HG02970 (cell line): ENCODE measurements around the gene PRTG.
A peak's percentile ranks its signal among the peaks of the same experiment; 100 is the strongest.
"Not testable (repeated sequence)": the region's sequence is repeated elsewhere in the genome, so short reads cannot be mapped to it uniquely, and the experiment has no call there.

Source experiments
- ATAC-seq: cut with Tn5 transposase; IDR thresholded peaks from one replicate; pipeline ENCODE4 v1.9.1; 2021; ENCODE audit warnings: mild to moderate bottlenecking, moderate library complexity, moderate number of reproducible peaks; ENCODE audit not compliant: unreplicated experiment, low FRiP score

The PRTG gene

GRCh38 chr15:55742927-55743728, at the start of gene PRTG:
Gene PRTG (minus strand): TSS chr15:55743152. CDS start chr15:55742931, 221 bp downstream.
- ATAC-seq = no peak

- no peak for ATAC-seq
Observed at GRCh38 chr15:55791551-55792400, 48.8 kb upstream of the PRTG start.

GRCh38 chr15:55789066-55789660, 46.2 kb upstream of the PRTG start:
- no peak for ATAC-seq

- ATAC-seq = no peak
Observed at GRCh38 chr15:55786341-55786740, 43.4 kb upstream of the PRTG start.

- not testable (repeated sequence) for ATAC-seq
Observed at GRCh38 chr15:55785593-55785992, 42.6 kb upstream of the PRTG start.

- no peak for ATAC-seq
Observed at GRCh38 chr15:55784286-55784685, 41.3 kb upstream of the PRTG start.

- no peak for ATAC-seq
Observed at GRCh38 chr15:55782901-55783300, 39.9 kb upstream of the PRTG start.

GRCh38 chr15:55780292-55780691, 37.3 kb upstream of the PRTG start:
- ATAC-seq = no peak

GRCh38 chr15:55778932-55779331, 36.0 kb upstream of the PRTG start:
- ATAC-seq = no peak

- no peak for ATAC-seq
Observed at GRCh38 chr15:55775316-55775715, 32.4 kb upstream of the PRTG start.

GRCh38 chr15:55774113-55774970, 31.4 kb upstream of the PRTG start:
- peak; percentile 65 for ATAC-seq

GRCh38 chr15:55770806-55771205, 27.9 kb upstream of the PRTG start:
- ATAC-seq = no peak

GRCh38 chr15:55770261-55770660, 27.3 kb upstream of the PRTG start:
- ATAC-seq = no peak

GRCh38 chr15:55768670-55769185, 25.8 kb upstream of the PRTG start:
- no peak for ATAC-seq

- no peak for ATAC-seq
Observed at GRCh38 chr15:55766676-55767075, 23.7 kb upstream of the PRTG start.

GRCh38 chr15:55764398-55764797, 21.4 kb upstream of the PRTG start:
- no peak for ATAC-seq

GRCh38 chr15:55758580-55758986, 15.6 kb upstream of the PRTG start:
- no peak for ATAC-seq

GRCh38 chr15:55753433-55753832, 10.5 kb upstream of the PRTG start:
- not testable (repeated sequence) for ATAC-seq

- no peak for ATAC-seq
Observed at GRCh38 chr15:55750706-55751105, 7.8 kb upstream of the PRTG start.
